GM23338 (cell line): ENCODE results near the gene PBXIP1. TPM values are rescaled to one million over a fixed set of nuclear protein-coding genes. Genes with fewer than 3 reads are reported as not detected.

ENCODE experiments used
- ATAC-seq: fragments of 200-7000 bp; cut with Tn5 transposase; 3 replicates; pipeline ENCODE4 v1.9.1; 2020
- DNase-seq: peaks from one replicate; pipeline ENCODE4 v3.0.0-alpha.2; 2015; ENCODE audit warnings: low spot score
- H2AFZ ChIP-seq: fragments of 200-600 bp; sonication (generic); 2 replicates; pipeline ENCODE4 v1.8.0; 2016; ENCODE audit warnings: antibody characterized with exemption, mild to moderate bottlenecking, moderate library complexity
- H3F3A ChIP-seq: fragments of 200-600 bp; sonication (generic); replicated peaks from 2 replicates; pipeline ENCODE4 v1.8.0; 2017; ENCODE audit warnings: antibody characterized with exemption, mixed run types, low read depth
- H3K27ac ChIP-seq: fragments of 200-600 bp; sonication (generic); 2 replicates; pipeline ENCODE4 v1.6.1; 2016; ENCODE audit warnings: low read depth
- H3K27me3 ChIP-seq: fragments of 200-600 bp; sonication (generic); 2 replicates; pipeline ENCODE4 v1.8.0; 2016; ENCODE audit warnings: mild to moderate bottlenecking, mixed run types, moderate library complexity; ENCODE audit not compliant: insufficient read depth
- H3K36me3 ChIP-seq: fragments of 200-600 bp; sonication (generic); 2 replicates; pipeline ENCODE4 v1.8.0; 2016; ENCODE audit warnings: mild to moderate bottlenecking; ENCODE audit not compliant: insufficient read depth
- H3K4me1 ChIP-seq: fragments of 200-600 bp; sonication (generic); 2 replicates; pipeline ENCODE4 v1.8.0; 2016; ENCODE audit warnings: mild to moderate bottlenecking, moderate library complexity; ENCODE audit not compliant: insufficient read depth
- H3K4me2 ChIP-seq: fragments of 200-600 bp; sonication (generic); 2 replicates; pipeline ENCODE4 v1.7.1; 2017; ENCODE audit warnings: mixed run types
- H3K4me3 ChIP-seq: fragments of 200-600 bp; sonication (generic); 2 replicates; pipeline ENCODE4 v1.6.1; 2016; ENCODE audit warnings: mixed run types
- H3K79me2 ChIP-seq: fragments of 200-600 bp; sonication (generic); replicated peaks from 2 replicates; pipeline ENCODE4 v1.8.0; 2017; ENCODE audit warnings: mild to moderate bottlenecking; ENCODE audit not compliant: insufficient read depth
- H3K9me2 ChIP-seq: fragments of 200-600 bp; sonication (generic); 2 replicates; pipeline ENCODE4 v1.8.0; 2017; ENCODE audit not compliant: insufficient read depth
- H4K20me1 ChIP-seq: fragments of 200-600 bp; sonication (generic); replicated peaks from 2 replicates; pipeline ENCODE4 v1.8.0; 2017; ENCODE audit warnings: mild to moderate bottlenecking; ENCODE audit not compliant: insufficient read depth
- H3K27ac Mint-ChIP-seq: 2 replicates; pipeline ENCODE4 v1.8.0; 2020; ENCODE audit warnings: inconsistent platforms, mild to moderate bottlenecking, moderate library complexity, mixed read lengths
- H3K27me3 Mint-ChIP-seq: 3 replicates; pipeline ENCODE4 v1.8.0; 2022; ENCODE audit warnings: low read depth, mild to moderate bottlenecking, moderate library complexity, mixed read lengths, inconsistent platforms; ENCODE audit not compliant: insufficient read depth, poor library complexity
- H3K36me3 Mint-ChIP-seq: 3 replicates; pipeline ENCODE4 v1.8.0; 2021; ENCODE audit warnings: low read depth, mild to moderate bottlenecking, inconsistent platforms, moderate library complexity, mixed read lengths
- H3K4me1 Mint-ChIP-seq: 3 replicates; pipeline ENCODE4 v1.8.0; 2020; ENCODE audit warnings: mild to moderate bottlenecking, inconsistent platforms, mixed read lengths
- H3K4me3 Mint-ChIP-seq: 3 replicates; pipeline ENCODE4 v1.8.0; 2021; ENCODE audit warnings: moderate library complexity, mild to moderate bottlenecking, inconsistent platforms, mixed read lengths
- H3K9me3 Mint-ChIP-seq: 3 replicates; pipeline ENCODE4 v1.8.0; 2020; ENCODE audit warnings: moderate library complexity, mild to moderate bottlenecking, inconsistent platforms, mixed read lengths
- ETS1 ChIP-seq: IDR thresholded peaks from 2 replicates; pipeline ENCODE4 v1.6.1; 2016; ENCODE audit warnings: antibody characterized with exemption
- EZH2 ChIP-seq: fragments of 200-600 bp; sonication (generic); IDR thresholded peaks from one replicate; pipeline ENCODE4 v1.8.0; 2017; ENCODE audit warnings: antibody characterized with exemption, mild to moderate bottlenecking, low read depth; ENCODE audit not compliant: unreplicated experiment
- EZH2phosphoT487 ChIP-seq: fragments of 200-600 bp; sonication (generic); IDR thresholded peaks from one replicate; pipeline ENCODE4 v1.8.1; 2018; ENCODE audit warnings: antibody characterized with exemption; ENCODE audit not compliant: unreplicated experiment
- JUNB ChIP-seq: IDR thresholded peaks from one replicate; pipeline ENCODE4 v1.6.1; 2016; ENCODE audit warnings: antibody characterized with exemption; ENCODE audit not compliant: unreplicated experiment
- NANOG ChIP-seq: IDR thresholded peaks from 2 replicates; pipeline ENCODE4 v1.6.1; 2016; ENCODE audit warnings: antibody characterized with exemption, borderline replicate concordance
- ZNF462 ChIP-seq: fragments of 250-450 bp; sonication (Bioruptor Pico); IDR thresholded peaks from 2 replicates; pipeline ENCODE4 v1.5.0; 2020; ENCODE audit warnings: mild to moderate bottlenecking, moderate library complexity
- polyA plus RNA-seq: library from polyadenylated mRNA; unstranded; fragments of >200 nt; fragmentation: Nextera tagmentation; extraction: Ambion mirVana; gene quantifications from 2 replicates; pipeline ENCODE4 v1.2.1, GENCODE V29; 2016
- total RNA-seq: library from RNA; depleted of rRNA; stranded (reverse); fragments of >200 nt; shearing (Covaris generic); gene quantifications from 2 replicates; pipeline ENCODE4 v1.2.3, GENCODE V29; 2014
- TF ChIP-seq, protein P1 (sequence below), 2 experiments: fragments of 200-600 bp in 1 of 2; sonication (generic) in 1 of 2; conservative IDR thresholded peaks; 2 replicates each; pipeline versions ENCODE4 v1.5.1 to v1.6.1; 2016 to 2017; ENCODE audit warnings: antibody characterized with exemption in 2 of 2, low read depth in 2 of 2, mild to moderate bottlenecking in 2 of 2, moderate library complexity in 1 of 2

Gene PBXIP1
- total and polyA plus RNA-seq, 2 experiments from 2014 or later, result 7.0 to 31.8 TPM

DNA sequence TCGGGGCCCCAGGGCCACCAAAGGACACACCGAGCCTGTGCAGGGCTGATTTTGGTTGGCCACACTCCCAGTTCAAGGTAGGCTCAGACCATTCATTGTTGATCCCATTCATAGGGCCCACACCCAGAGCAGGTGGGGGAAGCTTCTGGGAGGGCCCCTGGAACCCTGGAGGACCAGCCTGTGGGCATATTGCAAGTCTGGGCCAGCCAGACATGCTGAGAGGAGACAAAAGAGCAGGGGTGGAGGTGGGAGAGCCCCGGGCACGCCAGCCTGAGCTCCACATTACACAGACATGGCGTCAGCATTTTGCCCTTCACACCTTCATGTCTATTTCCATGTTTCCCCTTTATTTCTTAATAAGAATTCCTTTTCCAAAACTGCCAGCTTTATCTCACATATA lies 45.0 kb downstream of the PBXIP1 start:
- ATAC-seq, result no peak

DNA sequence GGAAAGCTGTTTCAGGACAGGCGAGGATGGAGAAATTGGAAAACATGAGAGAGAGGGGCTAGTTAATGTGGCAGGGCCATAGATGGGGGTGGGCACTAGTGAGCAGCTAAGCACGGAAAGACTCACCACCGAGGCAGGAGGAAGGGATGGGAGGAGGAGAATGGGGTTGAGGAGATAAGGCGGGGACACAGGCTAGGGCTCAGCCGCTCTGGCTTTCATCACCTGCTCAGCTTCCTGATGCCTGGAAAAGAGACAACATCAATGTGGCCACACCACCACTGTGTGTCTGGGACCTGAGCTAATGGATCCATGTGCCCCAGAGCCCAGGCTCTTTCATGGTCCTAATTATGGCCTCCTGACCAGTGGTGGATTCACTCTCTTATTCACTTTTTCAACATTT lies 47.0 kb downstream of the PBXIP1 start:
- no peak overlapping the region for H3K4me3 Mint-ChIP-seq
- no peak overlapping the region for H3K4me3 ChIP-seq
- no peaks in the 10 kb centered on the region for H3K79me2 ChIP-seq
- H3F3A ChIP-seq, result no peaks in the 10 kb centered on the region
- H3K27me3 ChIP-seq, result no peaks in the 10 kb centered on the region
- H3K4me2 ChIP-seq, result no peak overlapping the region
- H2AFZ ChIP-seq, result no peak overlapping the region
- peaks cover 8% of the 10 kb centered on the region; the same call in 2 of the 3 replicates for H3K36me3 Mint-ChIP-seq
- peaks cover 5% of the 10 kb centered on the region; the same call in 1 of the 2 replicates for H3K36me3 ChIP-seq
- DNase-seq (no peak), ATAC-seq (no peak)
- peaks cover 9% of the 10 kb centered on the region for H3K27me3 Mint-ChIP-seq
- peaks cover 7% of the 10 kb centered on the region; the same call in 1 of the 2 replicates for H3K9me2 ChIP-seq
- no peak overlapping the region for H3K27ac ChIP-seq
- peaks cover 3% of the 10 kb centered on the region; the same call in 2 of the 3 replicates for H3K4me1 Mint-ChIP-seq
- no peaks in the 10 kb centered on the region for H4K20me1 ChIP-seq
- H3K27ac Mint-ChIP-seq, result no peak overlapping the region
- H3K4me1 ChIP-seq, result no peaks in the 10 kb centered on the region
- H3K9me3 Mint-ChIP-seq, result peaks cover 28% of the 10 kb centered on the region
- TF ChIP-seq NANOG (no peak), EZH2 (no peak), ZNF462 (no peak)
- TF ChIP-seq, protein P1, sequence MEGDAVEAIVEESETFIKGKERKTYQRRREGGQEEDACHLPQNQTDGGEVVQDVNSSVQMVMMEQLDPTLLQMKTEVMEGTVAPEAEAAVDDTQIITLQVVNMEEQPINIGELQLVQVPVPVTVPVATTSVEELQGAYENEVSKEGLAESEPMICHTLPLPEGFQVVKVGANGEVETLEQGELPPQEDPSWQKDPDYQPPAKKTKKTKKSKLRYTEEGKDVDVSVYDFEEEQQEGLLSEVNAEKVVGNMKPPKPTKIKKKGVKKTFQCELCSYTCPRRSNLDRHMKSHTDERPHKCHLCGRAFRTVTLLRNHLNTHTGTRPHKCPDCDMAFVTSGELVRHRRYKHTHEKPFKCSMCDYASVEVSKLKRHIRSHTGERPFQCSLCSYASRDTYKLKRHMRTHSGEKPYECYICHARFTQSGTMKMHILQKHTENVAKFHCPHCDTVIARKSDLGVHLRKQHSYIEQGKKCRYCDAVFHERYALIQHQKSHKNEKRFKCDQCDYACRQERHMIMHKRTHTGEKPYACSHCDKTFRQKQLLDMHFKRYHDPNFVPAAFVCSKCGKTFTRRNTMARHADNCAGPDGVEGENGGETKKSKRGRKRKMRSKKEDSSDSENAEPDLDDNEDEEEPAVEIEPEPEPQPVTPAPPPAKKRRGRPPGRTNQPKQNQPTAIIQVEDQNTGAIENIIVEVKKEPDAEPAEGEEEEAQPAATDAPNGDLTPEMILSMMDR (conservative IDR thresholded peaks at IDR 0.05; ENCODE audit: low read depth in 2 of 2), result no peak

More for the DNA sequence above, 45.0 kb downstream of the PBXIP1 start:
- no peak overlapping the region for H3K4me2 ChIP-seq
- Mint-ChIP-seq H3K4me3 (no peak overlapping the region), H3K4me1 (peaks cover 3% of the 10 kb centered on the region; the same call in 2 of the 3 replicates), H3K27me3 (peaks cover 10% of the 10 kb centered on the region), H3K9me3 (peaks cover 28% of the 10 kb centered on the region), H3K27ac (no peak overlapping the region), H3K36me3 (peaks cover 8% of the 10 kb centered on the region; the same call in 2 of the 3 replicates)
- no peaks in the 10 kb centered on the region for H4K20me1 ChIP-seq
- no peak overlapping the region for H3K4me3 ChIP-seq
- H2AFZ ChIP-seq, result no peak overlapping the region
- DNase-seq, result no peak
- no peak overlapping the region for H3K27ac ChIP-seq
- no peaks in the 10 kb centered on the region for H3K4me1 ChIP-seq
- H3K9me2 ChIP-seq, result peaks cover 7% of the 10 kb centered on the region; the same call in 1 of the 2 replicates
- TF ChIP-seq EZH2phosphoT487 (no peak), JUNB (no peak), EZH2 (no peak), ETS1 (no peak)
- TF ChIP-seq, protein P1 (conservative IDR thresholded peaks at IDR 0.05; ENCODE audit: low read depth in 2 of 2), result no peak
- H3K36me3 ChIP-seq, result peaks cover 5% of the 10 kb centered on the region; the same call in 1 of the 2 replicates
- no peaks in the 10 kb centered on the region for H3K27me3 ChIP-seq
- H3F3A ChIP-seq, result no peaks in the 10 kb centered on the region
- no peaks in the 10 kb centered on the region for H3K79me2 ChIP-seq
